LNCAP (cell line): ENCODE results near the gene GSK3B.

Experiments used
- TF ChIP-seq, protein P1 (sequence below): fragments of 450-650 bp; IDR thresholded peaks from 2 replicates; pipeline ENCODE4 v1.5.1; 2017; ENCODE audit warnings: mild to moderate bottlenecking

Gene GSK3B

DNA sequence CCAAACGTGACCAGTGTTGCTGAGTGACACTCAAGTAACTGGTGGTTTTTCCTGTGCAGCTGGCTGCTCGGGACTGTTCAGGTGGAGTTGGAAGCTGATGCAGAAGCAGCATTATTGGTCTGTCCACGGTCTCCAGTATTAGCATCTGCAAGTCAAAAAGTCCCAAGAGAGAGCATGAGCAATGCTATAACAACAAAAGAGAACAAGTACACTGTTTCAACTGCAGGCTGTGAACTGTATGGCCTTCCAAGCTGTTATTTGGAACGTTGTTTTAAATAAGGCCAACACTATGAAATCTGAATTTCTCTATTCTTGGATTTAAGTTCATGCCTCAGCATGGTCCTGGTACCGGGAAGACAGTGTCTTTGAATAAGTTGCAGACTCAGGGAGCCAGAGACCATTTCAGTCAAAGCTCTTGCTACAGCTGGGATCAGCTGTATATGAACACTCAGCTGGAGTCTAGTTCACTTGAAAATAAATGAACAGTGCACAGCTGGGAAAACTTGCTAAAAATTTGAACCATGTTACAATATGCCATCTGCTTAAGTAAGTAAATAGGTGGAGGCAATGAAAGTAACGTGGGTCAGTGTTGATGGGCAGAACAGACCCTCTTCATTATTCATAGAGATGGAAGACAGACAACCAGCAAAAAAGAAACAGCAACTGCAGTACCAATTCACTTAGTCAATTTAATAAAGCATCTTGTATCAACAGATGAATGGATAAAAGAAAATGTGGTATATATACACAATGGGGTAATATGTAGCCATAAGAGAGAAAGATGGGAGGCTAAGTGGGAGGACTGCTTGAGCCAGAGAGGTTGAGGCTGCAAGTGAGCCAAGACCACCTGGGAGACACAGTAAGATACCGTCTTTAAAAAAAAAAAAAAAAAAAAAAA is 267.3 kb downstream of the GSK3B start:
- TF ChIP-seq, protein P1, sequence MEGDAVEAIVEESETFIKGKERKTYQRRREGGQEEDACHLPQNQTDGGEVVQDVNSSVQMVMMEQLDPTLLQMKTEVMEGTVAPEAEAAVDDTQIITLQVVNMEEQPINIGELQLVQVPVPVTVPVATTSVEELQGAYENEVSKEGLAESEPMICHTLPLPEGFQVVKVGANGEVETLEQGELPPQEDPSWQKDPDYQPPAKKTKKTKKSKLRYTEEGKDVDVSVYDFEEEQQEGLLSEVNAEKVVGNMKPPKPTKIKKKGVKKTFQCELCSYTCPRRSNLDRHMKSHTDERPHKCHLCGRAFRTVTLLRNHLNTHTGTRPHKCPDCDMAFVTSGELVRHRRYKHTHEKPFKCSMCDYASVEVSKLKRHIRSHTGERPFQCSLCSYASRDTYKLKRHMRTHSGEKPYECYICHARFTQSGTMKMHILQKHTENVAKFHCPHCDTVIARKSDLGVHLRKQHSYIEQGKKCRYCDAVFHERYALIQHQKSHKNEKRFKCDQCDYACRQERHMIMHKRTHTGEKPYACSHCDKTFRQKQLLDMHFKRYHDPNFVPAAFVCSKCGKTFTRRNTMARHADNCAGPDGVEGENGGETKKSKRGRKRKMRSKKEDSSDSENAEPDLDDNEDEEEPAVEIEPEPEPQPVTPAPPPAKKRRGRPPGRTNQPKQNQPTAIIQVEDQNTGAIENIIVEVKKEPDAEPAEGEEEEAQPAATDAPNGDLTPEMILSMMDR: no peak

DNA sequence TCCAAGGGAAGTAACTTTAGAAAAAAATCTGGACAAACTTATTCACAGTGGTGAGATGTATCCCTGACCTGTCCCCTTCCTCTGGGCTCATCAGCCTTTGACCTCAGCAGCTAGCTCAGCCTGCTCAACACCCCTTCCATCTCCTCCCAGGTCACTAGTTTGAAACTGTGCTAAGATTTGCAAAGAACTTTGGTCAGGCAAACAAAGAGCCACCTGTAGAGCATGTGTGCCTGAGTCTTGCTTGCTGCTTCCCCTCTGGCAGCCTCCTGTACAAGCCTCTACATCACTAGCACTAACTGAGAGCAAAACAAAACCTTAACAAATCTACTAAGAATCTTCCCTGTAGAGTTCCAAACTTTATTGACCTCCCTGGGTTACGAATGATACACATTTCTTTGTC is 268.4 kb downstream of the GSK3B start:
- TF ChIP-seq, protein P1: no peak

DNA sequence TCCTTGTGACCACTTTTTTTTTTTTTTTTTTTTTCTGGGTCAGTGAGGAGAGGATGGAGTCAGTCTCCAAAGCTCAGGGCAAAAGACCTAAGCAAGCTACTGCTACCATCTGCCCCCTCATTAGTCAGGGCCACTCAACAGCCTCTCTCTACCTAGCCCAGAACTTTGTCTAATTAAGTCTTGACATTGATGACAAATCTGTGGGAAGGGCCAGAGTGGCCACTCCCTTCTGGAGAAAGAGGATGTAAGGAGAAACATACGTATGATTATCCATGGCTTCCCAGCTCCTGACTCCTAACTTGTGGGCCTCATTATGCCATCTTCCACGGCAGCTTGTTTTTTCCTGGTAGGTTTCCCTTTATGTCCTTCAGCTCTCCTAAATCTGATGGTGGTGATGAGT is 274.4 kb downstream of the GSK3B start:
- TF ChIP-seq, protein P1: no peak

DNA sequence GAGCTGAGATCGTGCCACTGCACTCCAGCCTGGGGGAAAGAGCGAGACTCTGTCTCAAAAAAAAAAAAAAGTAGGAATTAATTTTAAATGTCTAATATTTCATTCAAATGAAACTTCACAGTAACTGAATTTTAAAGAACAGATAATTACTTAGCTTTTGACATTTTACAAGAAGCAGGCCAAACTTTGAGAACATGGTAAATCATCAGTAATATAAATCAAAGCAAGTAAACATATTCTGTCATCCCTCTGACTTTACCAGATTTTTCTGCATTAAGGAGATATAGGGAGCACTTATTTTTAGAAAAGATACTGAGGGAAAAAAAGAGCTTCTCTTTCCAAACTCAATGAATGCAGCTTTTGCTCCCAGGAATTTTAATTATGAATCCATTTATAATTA is 275.3 kb downstream of the GSK3B start:
- TF ChIP-seq, protein P1: no peak

DNA sequence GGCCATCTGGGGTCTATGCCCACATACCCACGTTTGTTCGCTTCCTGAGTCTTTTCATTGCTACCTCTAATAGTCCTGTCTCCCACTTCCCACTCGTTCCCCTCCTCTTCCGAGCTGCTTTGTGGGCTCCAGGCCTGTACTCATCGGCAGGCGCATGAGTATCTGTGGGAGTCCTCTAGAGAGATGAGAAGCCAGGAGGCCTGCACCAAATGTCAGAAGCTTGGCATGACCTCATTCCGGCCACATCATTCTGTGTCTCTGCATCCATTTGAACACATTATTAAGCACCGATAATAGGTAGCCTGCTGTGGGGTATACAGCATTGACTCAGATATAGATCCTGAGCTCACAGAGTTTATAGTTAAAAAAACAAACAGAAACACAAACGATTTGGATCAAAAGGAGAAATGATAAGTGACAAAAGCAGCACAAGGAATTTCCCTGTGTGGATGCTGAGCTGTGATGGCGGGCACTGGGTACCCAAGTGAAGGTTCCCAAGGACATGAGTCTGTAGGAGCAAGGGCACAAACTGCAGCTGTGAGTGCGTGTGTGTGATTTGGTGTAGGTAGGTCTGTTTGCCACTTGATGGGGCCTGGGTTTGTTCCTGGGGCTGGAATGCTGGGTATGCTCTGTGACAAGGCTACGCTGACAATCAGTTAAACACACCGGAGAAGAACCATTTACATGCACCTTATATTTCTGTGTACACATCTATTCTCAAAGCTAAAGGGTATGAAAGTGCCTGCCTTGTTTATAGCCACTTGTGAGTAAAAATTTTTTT is 276.5 kb downstream of the GSK3B start:
- TF ChIP-seq, protein P1: no peak

DNA sequence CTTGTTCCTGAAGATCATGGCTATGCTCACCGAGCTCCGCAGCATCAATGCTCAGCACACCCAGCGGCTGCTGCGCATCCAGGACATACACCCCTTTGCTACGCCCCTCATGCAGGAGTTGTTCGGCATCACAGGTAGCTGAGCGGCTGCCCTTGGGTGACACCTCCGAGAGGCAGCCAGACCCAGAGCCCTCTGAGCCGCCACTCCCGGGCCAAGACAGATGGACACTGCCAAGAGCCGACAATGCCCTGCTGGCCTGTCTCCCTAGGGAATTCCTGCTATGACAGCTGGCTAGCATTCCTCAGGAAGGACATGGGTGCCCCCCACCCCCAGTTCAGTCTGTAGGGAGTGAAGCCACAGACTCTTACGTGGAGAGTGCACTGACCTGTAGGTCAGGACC is 277.2 kb downstream of the GSK3B start:
- TF ChIP-seq, protein P1: no peak

DNA sequence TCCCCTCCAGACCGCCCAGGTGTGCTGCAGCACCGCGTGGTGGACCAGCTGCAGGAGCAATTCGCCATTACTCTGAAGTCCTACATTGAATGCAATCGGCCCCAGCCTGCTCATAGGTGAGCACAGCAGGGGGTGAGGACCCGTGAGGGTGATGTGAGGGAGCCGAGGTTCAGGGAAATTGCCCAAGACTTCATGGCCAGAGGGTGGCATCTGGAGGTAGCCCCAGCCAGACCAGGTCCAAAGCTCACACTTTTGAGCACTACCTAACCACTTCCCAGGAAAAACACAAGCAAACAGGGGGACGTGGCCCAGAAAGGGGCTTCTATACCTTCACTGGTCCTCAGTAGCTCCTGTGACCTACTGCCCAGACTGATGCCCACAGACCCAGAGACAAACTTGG is 278.5 kb downstream of the GSK3B start:
- TF ChIP-seq, protein P1: no peak
